ENCODE results near the gene SMAD7.

DNA sequence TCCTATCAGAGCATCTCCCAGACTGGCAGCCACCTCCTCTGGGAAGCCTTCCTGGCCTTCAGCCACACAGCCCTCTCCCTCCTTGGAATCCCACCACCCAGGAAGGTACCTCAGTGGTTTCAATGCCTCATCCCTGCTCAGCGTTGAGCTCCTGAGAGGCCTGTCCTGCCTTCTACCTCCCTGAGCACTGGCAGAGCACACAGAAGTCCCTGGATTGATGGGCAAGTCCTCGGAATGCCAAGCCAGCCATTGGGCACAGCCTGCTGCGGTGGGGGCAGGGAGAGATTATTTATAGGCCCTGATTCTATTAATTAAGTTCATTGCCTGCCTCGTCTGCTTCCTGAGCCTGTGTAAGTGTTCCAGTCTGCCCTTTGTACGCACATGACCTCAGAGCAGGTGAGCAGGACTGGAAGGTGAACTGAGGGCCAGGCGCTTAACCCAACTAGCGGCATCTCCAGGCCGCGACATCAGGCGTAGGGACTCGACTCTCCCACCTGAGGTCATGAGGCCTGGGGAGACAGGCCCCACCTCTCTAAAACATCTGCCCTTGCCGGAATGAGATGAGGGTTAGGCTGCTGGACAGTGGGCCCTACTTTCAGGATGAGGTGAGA, 63.4 kb downstream of the SMAD7 start:
- no peak for TF ChIP-seq SMC3 (IDR thresholded peaks at IDR 0.05)
- TF ChIP-seq, protein P1, sequence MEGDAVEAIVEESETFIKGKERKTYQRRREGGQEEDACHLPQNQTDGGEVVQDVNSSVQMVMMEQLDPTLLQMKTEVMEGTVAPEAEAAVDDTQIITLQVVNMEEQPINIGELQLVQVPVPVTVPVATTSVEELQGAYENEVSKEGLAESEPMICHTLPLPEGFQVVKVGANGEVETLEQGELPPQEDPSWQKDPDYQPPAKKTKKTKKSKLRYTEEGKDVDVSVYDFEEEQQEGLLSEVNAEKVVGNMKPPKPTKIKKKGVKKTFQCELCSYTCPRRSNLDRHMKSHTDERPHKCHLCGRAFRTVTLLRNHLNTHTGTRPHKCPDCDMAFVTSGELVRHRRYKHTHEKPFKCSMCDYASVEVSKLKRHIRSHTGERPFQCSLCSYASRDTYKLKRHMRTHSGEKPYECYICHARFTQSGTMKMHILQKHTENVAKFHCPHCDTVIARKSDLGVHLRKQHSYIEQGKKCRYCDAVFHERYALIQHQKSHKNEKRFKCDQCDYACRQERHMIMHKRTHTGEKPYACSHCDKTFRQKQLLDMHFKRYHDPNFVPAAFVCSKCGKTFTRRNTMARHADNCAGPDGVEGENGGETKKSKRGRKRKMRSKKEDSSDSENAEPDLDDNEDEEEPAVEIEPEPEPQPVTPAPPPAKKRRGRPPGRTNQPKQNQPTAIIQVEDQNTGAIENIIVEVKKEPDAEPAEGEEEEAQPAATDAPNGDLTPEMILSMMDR (IDR thresholded peaks at IDR 0.05) = no peak
- no peak for TF ChIP-seq POLR2A (IDR thresholded peaks at IDR 0.05; ENCODE audit: low read length)
- TF ChIP-seq CHD4 (IDR thresholded peaks at IDR 0.05; ENCODE audit: borderline replicate concordance) = no peak
- no peak for TF ChIP-seq ESRRA (IDR thresholded peaks at IDR 0.05; ENCODE audit: borderline replicate concordance, low read length)
- no peak for TF ChIP-seq ZNF302 (CRISPR knock-in tag; IDR thresholded peaks at IDR 0.05)
- no peak for TF ChIP-seq CEBPB (IDR thresholded peaks at IDR 0.05)
- no peak for TF ChIP-seq BHLHE40 (IDR thresholded peaks at IDR 0.05; ENCODE audit: low read depth, low read length)

All from A549 (cell line).